CD4-positive, CD25-positive, alpha-beta regulatory T cell (primary cell): Measurements from ENCODE around the gene DNMT3B. TPM values are rescaled to one million over a fixed set of nuclear protein-coding genes. Genes with fewer than 3 reads are reported as not detected.
"Not testable (repeated sequence)": the region's sequence is repeated elsewhere in the genome, so short reads cannot be mapped to it uniquely, and the experiment has no call there.

Experiments
- ATAC-seq, 2 donors: fragments of 150-1000 bp; cut with Tn5 transposase; one replicate each; pipeline ENCODE4 v1.10.0; 2021; ENCODE audit warnings: low read depth in 2 of 2, moderate number of reproducible peaks in 2 of 2, moderate library complexity in 1 of 2
- DNase-seq, 3 donors: peaks; one replicate each; pipeline versions ENCODE4 v3.0.0 to v3.0.0-alpha.2; 2012 to 2022; ENCODE audit warnings: mixed read lengths in 1 of 3
- H3K27ac ChIP-seq: one replicate; pipeline ENCODE4 v1.7.0; 2013; ENCODE audit warnings: mild to moderate bottlenecking, low read length; ENCODE audit not compliant: insufficient read depth, poor library complexity, severe bottlenecking
- H3K27me3 ChIP-seq: one replicate; pipeline ENCODE4 v1.7.0; 2013; ENCODE audit warnings: low read length; ENCODE audit not compliant: control insufficient read depth, insufficient read depth
- H3K36me3 ChIP-seq: one replicate; pipeline ENCODE4 v1.7.0; 2013; ENCODE audit warnings: mild to moderate bottlenecking, low read length, moderate library complexity; ENCODE audit not compliant: control insufficient read depth, insufficient read depth
- H3K4me1 ChIP-seq: 2 replicates; pipeline ENCODE4 v1.7.0; 2013; ENCODE audit warnings: mild to moderate bottlenecking, low read length; ENCODE audit not compliant: insufficient read depth, control insufficient read depth, poor library complexity, severe bottlenecking
- H3K4me3 ChIP-seq: one replicate; pipeline ENCODE4 v1.7.0; 2013; ENCODE audit warnings: low read depth, mild to moderate bottlenecking, low read length, moderate library complexity
- H3K9me3 ChIP-seq, 2 experiments: 1 replicate in 1 of 2; 2 replicates in 1 of 2; pipeline ENCODE4 v1.7.0; 2013; ENCODE audit warnings: low read length in 2 of 2, mild to moderate bottlenecking in 1 of 2, moderate library complexity in 1 of 2; ENCODE audit not compliant: control insufficient read depth in 2 of 2
- H3K27ac Mint-ChIP-seq, 3 donors: one replicate each; pipeline ENCODE4 v1.8.0; 2020 to 2022; ENCODE audit warnings: mild to moderate bottlenecking in 3 of 3, mixed read lengths in 3 of 3, moderate library complexity in 2 of 3
- H3K27me3 Mint-ChIP-seq: one replicate; pipeline ENCODE4 v1.8.0; 2022; ENCODE audit warnings: mild to moderate bottlenecking, mixed read lengths
- H3K36me3 Mint-ChIP-seq: one replicate; pipeline ENCODE4 v1.8.0; 2020; ENCODE audit warnings: mixed read lengths
- H3K4me1 Mint-ChIP-seq, 4 donors: one replicate each; pipeline ENCODE4 v1.8.0; 2020 to 2022; ENCODE audit warnings: mixed read lengths in 4 of 4, mild to moderate bottlenecking in 1 of 4
- H3K4me3 Mint-ChIP-seq, 4 donors: one replicate each; pipeline ENCODE4 v1.8.0; 2020 to 2022; ENCODE audit warnings: mild to moderate bottlenecking in 4 of 4, mixed read lengths in 4 of 4, moderate library complexity in 3 of 4
- H3K9me3 Mint-ChIP-seq, 7 donors: one replicate each; pipeline ENCODE4 v1.8.0; 2020 to 2022; ENCODE audit warnings: mixed read lengths in 7 of 7, mild to moderate bottlenecking in 3 of 7, moderate library complexity in 2 of 7
- polyA plus RNA-seq, 4 donors: library from polyadenylated mRNA; unstranded; fragments of 300-500 nt; fragmentation: Illumina TruSeq; gene quantifications; one replicate each; pipeline ENCODE4 v1.2.3, GENCODE V29; 2021
- total RNA-seq: library from RNA; stranded (reverse); gene quantifications from one replicate; pipeline ENCODE4 v1.2.3, GENCODE V29; 2022

The DNMT3B gene
- total and polyA plus RNA-seq, 5 donors from 2014 or later = 0.14 to 0.47 TPM; not detected in 3

DNA sequence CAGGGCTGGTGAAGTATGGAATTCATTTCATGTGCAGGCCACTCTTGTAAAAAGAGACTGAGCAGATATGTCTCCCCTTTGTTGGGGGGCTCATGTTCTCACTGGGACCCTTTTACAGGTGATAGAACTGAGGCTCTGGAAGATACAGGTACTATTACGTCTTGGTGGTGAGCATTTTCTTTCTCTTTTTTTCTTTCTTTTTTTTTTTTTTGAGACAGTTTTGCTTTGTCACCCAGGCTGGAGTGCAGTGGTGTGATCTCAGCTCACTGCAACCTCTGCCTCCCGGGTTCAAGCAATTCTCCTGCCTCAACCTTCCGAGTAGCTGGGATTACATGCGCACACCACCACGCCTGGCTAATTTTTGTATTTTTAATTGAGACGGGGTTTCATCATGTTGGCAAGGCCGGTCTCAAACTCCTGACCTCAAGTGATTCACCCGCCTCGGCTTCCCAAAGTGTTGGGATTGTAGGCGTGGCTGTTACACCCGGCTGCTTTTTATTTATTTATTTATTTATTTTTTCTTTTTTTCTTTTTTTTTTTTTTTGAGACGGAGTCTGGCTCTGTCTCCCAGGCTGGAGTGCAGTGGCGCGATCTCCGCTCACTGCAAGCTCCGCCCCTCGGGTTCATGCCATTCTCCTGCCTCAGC lies 3.2 kb downstream of the DNMT3B start:
- H3K27ac Mint-ChIP-seq, H3K36me3 Mint-ChIP-seq, H3K27ac ChIP-seq, H3K27me3 ChIP-seq, ATAC-seq, H3K36me3 ChIP-seq, H3K9me3 ChIP-seq, H3K27me3 Mint-ChIP-seq, H3K4me3 ChIP-seq, DNase-seq, H3K9me3 Mint-ChIP-seq: not testable (repeated sequence)
- H3K4me1 ChIP-seq = peaks cover 17% of the 10 kb centered on the region
- H3K4me3 Mint-ChIP-seq = peak overlapping the region in 1 of 4 donors; percentile 86
- H3K4me1 Mint-ChIP-seq = peaks cover 0 to 19% (median 3%) of the 10 kb centered on the region in 4 donors

DNA sequence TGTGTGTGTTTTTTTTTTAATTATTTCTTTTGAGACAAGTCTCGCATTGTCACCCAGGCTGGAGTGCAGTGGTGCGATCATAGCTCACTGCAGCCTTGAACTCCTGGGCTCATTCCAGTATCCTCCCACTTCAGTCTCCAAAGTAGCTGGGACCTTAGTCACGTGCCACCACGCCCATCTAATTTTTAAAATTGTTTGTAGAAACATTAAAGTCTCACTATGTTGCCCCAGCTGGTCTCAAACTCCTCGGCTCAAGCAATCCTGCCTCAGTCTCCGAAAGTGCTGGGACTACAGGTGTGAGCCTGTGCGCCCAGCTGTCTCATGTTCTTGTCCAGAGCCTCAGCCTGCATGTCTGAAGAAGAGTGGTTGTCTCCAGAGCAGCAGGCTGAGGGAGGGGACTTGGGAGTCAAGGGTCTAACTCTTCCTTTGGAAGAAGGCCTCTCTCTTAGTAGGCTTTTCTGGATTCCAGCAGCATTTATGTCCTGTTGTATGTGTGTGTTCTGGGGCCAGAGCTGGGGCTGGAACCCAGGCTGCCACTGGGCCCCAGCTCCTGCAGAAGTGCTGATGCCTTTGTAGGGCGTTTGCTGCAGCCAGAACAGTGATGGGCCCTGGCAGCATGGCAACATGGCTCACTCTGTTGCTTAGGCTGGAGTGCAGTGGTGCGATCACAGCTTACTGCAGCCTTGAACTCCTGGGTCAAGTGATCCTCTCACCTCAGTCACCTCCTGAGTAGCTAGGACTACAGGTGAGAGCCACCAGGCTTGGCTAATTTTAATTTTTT lies 5.4 kb downstream of the DNMT3B start:
- Histone ChIP-seq H3K27ac (no peak overlapping the region), H3K4me1 (peaks cover 24% of the 10 kb centered on the region), H3K4me3 (no peak overlapping the region), H3K36me3 (no peaks in the 10 kb centered on the region), H3K27me3 (no peaks in the 10 kb centered on the region), H3K9me3 (no peaks in the 10 kb centered on the region)
- ATAC-seq (no peak), DNase-seq (no peak)
- no peak overlapping the region for H3K4me3 Mint-ChIP-seq
- H3K27me3 Mint-ChIP-seq = peaks cover 5% of the 10 kb centered on the region
- H3K9me3 Mint-ChIP-seq = no peaks in the 10 kb centered on the region
- peaks cover 5 to 34% (median 14%) of the 10 kb centered on the region in 4 donors for H3K4me1 Mint-ChIP-seq
- H3K27ac Mint-ChIP-seq = peak overlapping the region in 1 of 3 donors; percentile 71
- no peaks in the 10 kb centered on the region for H3K36me3 Mint-ChIP-seq

DNA sequence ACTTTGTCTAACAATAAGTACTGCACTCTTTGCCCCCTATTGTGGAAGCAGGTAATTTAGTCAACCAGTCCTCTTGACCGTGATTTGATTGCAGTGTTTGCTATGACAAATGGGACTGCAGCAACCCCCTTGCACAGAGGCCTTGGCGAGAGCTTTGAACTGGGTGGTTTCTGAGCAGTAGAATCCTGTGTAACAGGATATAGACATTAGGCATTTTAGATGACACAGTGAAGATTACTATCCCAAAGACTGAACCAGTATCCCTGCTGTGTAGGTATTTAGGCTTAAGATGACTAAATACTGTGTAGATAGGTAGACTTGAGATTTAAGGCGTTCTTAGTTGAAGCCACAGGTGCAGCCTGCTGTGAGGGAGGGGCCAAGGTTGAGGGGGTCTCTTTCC lies 9.9 kb downstream of the DNMT3B start:
- DNase-seq (no peak), ATAC-seq (no peak)
- Histone ChIP-seq H3K27ac (no peak overlapping the region), H3K9me3 (no peaks in the 10 kb centered on the region), H3K27me3 (no peaks in the 10 kb centered on the region), H3K36me3 (no peaks in the 10 kb centered on the region), H3K4me1 (peaks cover 14% of the 10 kb centered on the region), H3K4me3 (no peak overlapping the region)
- Mint-ChIP-seq H3K4me3 (peak overlapping the region in 1 of 4 donors; percentile 41), H3K4me1 (peaks cover 5 to 30% (median 14%) of the 10 kb centered on the region in 4 donors), H3K27me3 (peaks cover 5% of the 10 kb centered on the region), H3K27ac (peak overlapping the region in 2 of 3 donors; percentile 26 to 62), H3K9me3 (peaks cover 0 to 1% (median 0%) of the 10 kb centered on the region in 7 donors), H3K36me3 (no peaks in the 10 kb centered on the region)

DNA sequence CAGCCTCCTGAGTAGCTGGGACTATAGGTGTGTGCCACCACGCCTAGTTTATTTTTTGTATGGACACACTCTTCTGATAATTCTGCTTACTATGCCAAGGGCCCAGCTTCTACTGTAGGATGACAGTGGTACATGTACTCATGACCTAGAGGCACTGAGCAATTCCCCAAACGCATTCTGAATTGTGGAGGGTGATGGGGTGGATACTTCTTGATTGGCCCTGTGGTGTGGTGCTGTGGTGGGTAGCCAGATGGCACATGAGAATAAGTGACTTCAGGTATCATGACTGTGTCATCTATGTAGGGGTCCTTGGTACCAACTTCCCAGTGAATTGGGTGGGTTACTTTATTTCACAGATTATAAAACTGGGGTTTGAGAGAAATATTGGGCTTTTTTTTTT lies 11.0 kb downstream of the DNMT3B start:
- no peak for DNase-seq
- Mint-ChIP-seq H3K4me1 (peaks cover 5 to 30% (median 14%) of the 10 kb centered on the region in 4 donors), H3K27ac (peak overlapping the region in 1 of 3 donors; percentile 60)

DNA sequence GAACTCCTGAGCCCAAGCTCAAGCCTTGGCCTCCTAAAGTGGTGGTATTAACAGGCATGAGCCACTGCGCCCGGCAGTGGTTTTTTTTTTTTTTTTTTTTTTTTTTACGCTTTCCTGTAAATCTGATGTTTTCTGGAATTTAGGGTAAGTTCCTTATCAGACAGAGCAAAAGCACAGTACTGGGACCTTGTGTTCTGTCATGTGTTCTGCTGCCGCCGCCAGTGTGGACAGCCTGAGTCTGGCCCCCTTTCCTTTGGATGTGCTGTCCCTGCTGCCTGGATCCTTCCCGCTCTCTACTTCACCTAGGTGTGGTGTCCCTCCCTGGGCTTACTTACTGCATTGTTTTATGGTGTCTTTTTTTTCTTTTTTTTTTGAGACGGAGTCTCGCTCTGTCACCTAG lies 11.7 kb downstream of the DNMT3B start:
- H3K27me3 Mint-ChIP-seq = peaks cover 5% of the 10 kb centered on the region
- H3K36me3 Mint-ChIP-seq = no peaks in the 10 kb centered on the region
- peaks cover 14% of the 10 kb centered on the region for H3K4me1 ChIP-seq
- no peaks in the 10 kb centered on the region for H3K36me3 ChIP-seq
- no peak overlapping the region for H3K27ac ChIP-seq
- H3K9me3 Mint-ChIP-seq = peaks cover 0 to 1% (median 0%) of the 10 kb centered on the region in 7 donors
- DNase-seq (no peak), ATAC-seq (no peak)
- H3K4me3 ChIP-seq = no peak overlapping the region
- H3K4me3 Mint-ChIP-seq = no peak overlapping the region
- no peaks in the 10 kb centered on the region for H3K27me3 ChIP-seq
- peaks cover 5 to 35% (median 14%) of the 10 kb centered on the region in 4 donors for H3K4me1 Mint-ChIP-seq
- peak overlapping the region in 1 of 3 donors; percentile 82 for H3K27ac Mint-ChIP-seq
- no peaks in the 10 kb centered on the region for H3K9me3 ChIP-seq

More for the DNA sequence above, 11.0 kb downstream of the DNMT3B start:
- H3K36me3 ChIP-seq = no peaks in the 10 kb centered on the region
- H3K27me3 ChIP-seq = no peaks in the 10 kb centered on the region
- no peaks in the 10 kb centered on the region for H3K9me3 ChIP-seq
- Mint-ChIP-seq H3K27me3 (peaks cover 5% of the 10 kb centered on the region), H3K9me3 (peaks cover 0 to 1% (median 0%) of the 10 kb centered on the region in 7 donors), H3K4me3 (no peak overlapping the region), H3K36me3 (no peaks in the 10 kb centered on the region)
- no peak overlapping the region for H3K27ac ChIP-seq
- no peak for ATAC-seq
- no peak overlapping the region for H3K4me3 ChIP-seq
- peaks cover 14% of the 10 kb centered on the region for H3K4me1 ChIP-seq

DNA sequence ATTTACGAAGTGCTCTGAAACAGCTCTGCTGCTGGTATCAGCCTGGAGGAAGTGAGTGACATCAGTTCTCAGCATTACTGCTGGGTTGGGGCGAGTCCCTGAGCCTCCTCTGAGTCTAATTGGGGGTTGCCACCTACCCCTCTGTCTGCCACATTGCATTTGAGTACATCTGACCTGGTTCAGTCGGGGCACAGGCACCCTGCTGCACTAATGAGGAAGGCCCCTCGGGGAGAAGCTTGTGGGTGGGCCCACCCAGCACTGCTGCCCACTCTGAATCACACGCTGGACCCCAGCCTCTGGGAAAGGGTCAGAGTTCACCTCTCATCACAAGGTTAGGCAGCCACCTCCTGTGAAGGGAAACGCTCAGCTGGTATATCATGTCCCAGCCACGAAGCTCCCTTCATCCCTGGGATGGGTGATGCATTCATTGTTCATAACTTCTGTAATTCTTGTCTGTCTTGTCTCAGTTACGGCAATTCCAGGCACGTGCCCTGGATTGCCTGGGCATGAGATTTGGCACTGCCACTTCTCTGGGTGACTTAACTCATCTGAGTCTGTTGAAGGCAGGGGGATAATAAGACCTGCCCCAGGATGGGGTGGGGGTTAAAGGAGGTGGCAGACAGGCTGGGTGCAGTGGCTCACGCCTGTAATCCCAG lies 13.3 kb downstream of the DNMT3B start:
- Histone ChIP-seq H3K4me1 (peaks cover 14% of the 10 kb centered on the region), H3K4me3 (no peak overlapping the region), H3K36me3 (no peaks in the 10 kb centered on the region), H3K27me3 (no peaks in the 10 kb centered on the region), H3K9me3 (no peaks in the 10 kb centered on the region), H3K27ac (no peak overlapping the region)
- H3K36me3 Mint-ChIP-seq = no peaks in the 10 kb centered on the region
- peak overlapping the region in 1 of 3 donors; percentile 49 for H3K27ac Mint-ChIP-seq
- DNase-seq = no peak
- peak overlapping the region in 1 of 4 donors; percentile 2 for H3K4me3 Mint-ChIP-seq
- H3K27me3 Mint-ChIP-seq = peaks cover 5% of the 10 kb centered on the region
- ATAC-seq = no peak
- H3K9me3 Mint-ChIP-seq = peaks cover 0 to 1% (median 0%) of the 10 kb centered on the region in 7 donors
- peaks cover 5 to 31% (median 14%) of the 10 kb centered on the region in 4 donors for H3K4me1 Mint-ChIP-seq

DNA sequence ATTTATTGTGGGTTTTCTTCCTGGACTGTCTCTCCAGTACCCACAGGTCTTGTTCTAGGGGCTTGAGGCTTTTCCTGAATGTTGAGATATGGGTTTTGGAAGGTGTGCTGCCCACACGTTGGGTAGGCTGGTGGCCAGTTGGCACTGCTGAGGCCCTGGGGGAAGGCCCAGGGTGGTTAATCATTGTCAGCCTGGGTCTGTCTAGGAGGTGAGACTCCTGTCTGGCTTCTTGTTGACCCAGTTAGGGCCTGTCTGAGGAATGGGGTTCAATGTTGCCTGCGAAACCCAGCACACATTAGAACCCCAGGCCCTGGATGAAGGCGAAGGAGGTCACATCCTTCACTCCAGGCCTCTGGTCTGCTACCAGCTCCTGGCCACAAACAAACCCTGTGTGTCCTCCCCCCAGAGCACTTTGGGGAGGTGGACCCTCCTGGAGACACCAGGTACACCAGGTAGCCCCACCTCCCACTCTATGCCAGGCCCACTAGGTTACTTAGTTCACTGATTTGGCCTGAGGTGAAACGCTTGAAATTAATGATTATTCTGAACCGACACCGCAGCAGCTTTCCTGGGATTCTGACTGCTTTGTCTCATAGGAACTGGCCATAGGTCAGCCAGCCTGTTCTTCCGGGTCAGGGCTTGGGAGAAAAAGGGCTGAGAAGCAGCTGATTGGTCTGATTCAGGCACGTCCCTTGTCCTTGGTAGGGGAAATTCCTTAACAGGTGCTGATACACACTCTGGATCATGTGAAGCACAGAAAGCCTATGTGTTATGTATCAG lies 15.2 kb downstream of the DNMT3B start:
- H3K4me1 Mint-ChIP-seq = peaks cover 0 to 12% (median 1%) of the 10 kb centered on the region in 4 donors
- DNase-seq = no peak
- Histone ChIP-seq H3K9me3 (no peaks in the 10 kb centered on the region), H3K36me3 (no peaks in the 10 kb centered on the region), H3K27ac (no peak overlapping the region), H3K4me1 (peaks cover under 1% of the 10 kb centered on the region), H3K4me3 (no peak overlapping the region), H3K27me3 (no peaks in the 10 kb centered on the region)
- no peaks in the 10 kb centered on the region for H3K27me3 Mint-ChIP-seq
- no peak overlapping the region for H3K4me3 Mint-ChIP-seq
- ATAC-seq = no peak
- no peaks in the 10 kb centered on the region for H3K36me3 Mint-ChIP-seq
- H3K9me3 Mint-ChIP-seq = peaks cover 0 to 1% (median 0%) of the 10 kb centered on the region in 7 donors
- H3K27ac Mint-ChIP-seq = peak overlapping the region in 1 of 3 donors; percentile 75
